NCI-H1694 treated with DMSO at 0.1 percent for 48 hours (cell line): ENCODE measurements around the gene KLF5.

Experiments
- DNase-seq: peaks from one replicate; lab custom pipeline; 2025; lab: John Stamatoyannopoulos, UW

Gene KLF5

DNA sequence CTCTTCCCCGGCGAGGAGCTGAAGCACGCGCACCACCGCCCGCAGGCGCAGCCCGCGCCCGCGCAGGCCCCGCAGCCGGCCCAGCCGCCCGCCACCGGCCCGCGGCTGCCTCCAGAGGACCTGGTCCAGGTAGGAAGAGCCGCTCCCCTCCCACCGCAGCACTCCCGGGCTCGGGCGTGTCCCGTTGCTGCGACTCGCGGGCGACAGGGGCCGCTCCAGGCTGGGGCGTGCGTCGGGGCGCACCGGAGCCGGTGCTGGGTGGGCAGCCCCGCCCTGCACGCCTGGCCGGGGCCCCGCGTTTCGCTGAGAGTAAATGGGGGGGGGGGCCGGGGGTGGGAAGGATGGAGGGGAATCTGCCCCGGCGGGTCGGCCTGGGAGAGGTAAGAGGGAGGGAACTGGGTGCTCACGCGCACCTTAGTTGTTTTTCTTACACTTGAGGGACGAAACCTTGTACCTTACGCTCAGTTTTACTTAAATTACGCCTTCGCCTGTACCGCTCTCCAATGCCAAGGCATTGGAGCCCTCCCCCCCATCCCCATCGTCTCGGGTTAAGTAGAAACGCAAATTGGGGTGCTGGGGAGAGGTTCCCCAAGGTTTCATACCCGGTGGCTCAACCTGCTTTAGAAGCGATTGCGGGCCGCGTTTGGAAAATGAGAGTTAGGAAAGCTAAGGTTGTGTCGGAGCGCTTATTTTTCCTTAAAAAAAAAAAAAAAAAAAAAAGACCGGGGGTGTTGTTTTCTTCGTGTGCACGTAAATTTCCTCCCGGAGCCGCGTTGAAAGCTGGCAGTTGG lies 850 bp downstream of the KLF5 start:
- DNase-seq, result no peak

DNA sequence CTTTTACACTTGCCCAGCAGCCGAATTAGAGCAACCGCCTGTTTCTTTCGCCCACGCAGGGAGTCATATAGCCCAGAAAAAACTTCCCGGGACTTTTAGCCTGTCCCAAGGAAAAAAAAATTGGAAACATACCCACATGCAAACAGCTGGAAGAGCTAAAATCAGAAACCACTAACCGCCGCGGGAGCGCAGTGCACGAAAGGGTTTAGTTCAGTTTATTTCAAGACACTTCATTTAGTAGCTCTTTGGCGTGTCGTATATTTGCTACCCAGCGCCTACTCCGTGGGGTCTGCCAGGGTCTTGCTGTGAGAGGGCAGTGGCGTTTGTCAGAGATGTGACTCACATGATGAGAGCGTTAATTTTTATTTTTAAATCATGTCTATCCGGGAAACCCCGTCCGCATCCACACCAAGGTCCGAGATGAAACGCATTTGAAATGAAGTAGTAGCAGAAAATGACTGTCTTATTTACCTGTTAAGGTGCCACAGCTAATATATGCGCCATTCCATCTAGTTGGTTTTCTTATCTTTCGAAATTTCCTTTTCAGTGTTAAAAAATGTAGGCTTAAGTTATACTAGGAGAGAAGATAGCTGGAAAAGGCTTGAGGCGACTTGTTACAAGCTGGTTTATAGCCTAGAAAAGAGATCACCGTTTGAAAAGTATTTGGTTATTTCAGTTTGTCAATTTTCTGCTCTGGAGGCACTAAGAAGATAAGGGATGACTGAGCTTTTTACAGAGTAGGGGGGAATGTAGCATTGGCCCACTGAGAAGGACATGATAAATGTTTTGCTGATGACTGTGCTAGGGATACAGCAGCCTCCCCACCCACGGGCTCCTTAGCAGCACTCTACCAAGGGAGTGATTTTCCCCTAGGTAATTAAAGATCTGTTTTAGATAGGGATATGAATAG lies 1.7 kb downstream of the KLF5 start:
- no peak for DNase-seq

DNA sequence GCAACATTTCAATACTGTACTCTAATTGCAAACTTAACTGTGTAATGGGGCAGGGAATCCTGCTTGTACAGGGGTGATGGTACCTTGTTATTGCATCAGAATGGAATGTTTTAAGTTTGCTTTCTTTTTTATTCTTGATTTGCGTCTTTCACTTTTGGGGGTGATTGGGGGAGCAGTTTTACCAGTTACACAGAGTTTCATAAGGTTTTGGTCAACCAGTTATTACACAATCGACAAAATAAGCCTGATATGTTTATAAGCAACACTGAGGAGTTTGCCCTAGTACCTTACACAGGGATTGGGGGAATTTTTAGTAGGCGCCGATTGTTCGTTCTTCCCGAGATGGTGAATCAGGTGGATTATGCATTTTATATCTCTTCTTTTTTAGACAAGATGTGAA lies 2.7 kb downstream of the KLF5 start:
- DNase-seq, result no peak

DNA sequence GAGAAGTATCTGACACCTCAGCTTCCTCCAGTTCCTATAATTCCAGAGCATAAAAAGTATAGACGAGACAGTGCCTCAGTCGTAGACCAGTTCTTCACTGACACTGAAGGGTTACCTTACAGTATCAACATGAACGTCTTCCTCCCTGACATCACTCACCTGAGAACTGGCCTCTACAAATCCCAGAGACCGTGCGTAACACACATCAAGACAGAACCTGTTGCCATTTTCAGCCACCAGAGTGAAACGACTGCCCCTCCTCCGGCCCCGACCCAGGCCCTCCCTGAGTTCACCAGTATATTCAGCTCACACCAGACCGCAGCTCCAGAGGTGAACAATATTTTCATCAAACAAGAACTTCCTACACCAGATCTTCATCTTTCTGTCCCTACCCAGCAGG lies 3.1 kb downstream of the KLF5 start:
- no peak for DNase-seq

DNA sequence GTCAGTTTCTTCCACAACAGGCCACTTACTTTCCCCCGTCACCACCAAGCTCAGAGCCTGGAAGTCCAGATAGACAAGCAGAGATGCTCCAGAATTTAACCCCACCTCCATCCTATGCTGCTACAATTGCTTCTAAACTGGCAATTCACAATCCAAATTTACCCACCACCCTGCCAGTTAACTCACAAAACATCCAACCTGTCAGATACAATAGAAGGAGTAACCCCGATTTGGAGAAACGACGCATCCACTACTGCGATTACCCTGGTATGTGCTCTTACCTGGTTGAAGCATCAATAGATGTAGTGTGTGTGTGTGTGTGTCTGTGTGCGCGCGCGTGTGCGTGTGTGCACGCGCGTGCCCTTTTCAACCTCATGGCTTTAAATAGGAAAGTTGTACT lies 3.7 kb downstream of the KLF5 start:
- DNase-seq, result no peak

DNA sequence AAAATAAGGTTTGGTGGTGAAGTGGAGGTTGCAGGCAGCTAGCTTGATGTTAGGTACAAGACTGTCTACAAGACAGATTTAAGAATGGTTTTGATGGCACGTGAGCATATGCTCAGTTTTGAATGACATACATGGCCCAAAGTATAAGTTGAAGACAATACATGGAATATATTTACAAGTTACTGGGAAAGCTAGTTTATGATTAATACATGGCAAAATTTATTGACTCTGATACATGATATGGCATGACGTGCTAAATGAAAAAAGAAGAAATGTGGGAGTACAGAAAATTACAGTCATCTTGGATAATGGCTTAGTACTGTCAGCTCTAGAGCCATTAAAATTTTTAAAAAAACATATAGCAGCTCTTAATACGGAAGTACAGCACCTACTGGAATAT lies 4.4 kb downstream of the KLF5 start:
- DNase-seq, result no peak

DNA sequence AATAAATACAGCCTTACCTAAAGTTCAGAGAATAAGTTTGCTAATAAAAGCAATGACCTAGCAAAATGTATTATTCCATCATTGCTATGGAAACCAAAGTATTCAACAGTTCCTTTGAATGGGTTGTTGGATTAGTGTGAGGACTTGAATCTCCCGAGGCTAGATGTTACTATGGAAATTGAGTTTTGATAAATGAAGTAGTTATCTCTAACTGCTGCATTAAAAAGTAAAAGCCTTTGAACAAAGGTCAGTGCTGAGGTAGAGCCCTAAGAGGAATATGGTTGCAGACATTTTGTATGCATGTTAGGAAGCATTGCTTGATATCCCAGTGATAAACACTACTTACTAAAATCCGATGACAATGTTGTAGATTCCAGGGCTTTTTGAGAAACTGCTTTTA lies 6.2 kb downstream of the KLF5 start:
- no peak for DNase-seq

DNA sequence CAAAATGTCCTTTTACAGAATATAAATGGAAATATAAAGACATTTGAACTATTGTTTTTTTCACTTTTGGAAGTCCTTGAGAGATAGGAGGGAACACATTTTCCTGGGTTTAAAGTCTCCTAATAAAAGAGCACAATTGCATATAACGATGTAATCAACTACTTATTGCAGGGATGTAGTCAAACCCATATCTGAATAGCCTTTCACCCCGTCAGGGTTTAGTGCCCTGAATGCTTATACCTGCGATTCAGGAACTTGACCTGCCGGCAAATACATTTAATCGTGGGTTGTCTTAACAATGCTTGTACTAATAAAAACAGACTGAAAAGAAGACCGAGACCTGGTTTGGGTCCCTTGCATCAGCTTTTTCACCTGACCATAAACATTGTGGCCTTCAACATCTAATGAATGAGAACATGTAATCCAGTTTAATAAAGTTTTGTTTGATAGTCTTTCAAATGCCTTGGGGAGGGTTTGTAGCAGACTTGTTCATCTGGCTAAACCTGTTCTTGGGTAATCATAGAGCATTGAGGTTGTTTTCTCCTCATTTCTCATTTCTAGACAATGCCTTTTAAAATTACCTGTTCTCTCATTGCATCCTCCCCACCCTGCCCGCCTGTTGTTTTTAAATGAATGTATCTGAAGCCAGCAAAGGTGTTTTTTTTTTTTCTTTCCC lies 7.0 kb downstream of the KLF5 start:
- DNase-seq, result no peak

DNA sequence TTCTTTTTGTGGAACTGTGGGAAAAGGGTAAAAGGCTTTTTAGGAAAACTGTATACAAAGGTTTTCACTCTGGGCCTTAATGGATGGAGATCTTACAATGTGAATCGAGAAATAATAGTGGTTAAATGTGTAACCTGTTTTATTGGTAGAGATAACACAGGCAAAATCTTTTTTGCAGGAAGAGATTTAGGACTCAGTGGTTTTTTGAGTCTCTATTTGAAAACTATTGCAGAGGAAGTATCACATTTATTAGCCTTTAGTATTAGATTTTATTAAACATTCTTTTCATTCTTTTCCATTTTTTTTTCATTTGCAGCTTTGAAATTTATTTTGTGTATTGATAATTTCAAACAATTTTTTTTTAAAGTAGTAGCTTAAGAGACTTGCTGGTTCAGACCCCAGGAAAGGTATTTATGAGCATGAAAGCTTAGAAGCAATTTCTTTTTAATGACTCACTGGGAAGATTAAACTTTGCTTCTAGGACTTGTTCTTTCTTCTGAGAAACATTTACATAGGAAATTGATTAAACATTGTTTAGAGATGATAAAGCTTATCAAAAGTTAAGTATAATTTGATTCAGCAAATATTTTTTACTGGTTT lies 10.5 kb downstream of the KLF5 start:
- DNase-seq, result no peak

DNA sequence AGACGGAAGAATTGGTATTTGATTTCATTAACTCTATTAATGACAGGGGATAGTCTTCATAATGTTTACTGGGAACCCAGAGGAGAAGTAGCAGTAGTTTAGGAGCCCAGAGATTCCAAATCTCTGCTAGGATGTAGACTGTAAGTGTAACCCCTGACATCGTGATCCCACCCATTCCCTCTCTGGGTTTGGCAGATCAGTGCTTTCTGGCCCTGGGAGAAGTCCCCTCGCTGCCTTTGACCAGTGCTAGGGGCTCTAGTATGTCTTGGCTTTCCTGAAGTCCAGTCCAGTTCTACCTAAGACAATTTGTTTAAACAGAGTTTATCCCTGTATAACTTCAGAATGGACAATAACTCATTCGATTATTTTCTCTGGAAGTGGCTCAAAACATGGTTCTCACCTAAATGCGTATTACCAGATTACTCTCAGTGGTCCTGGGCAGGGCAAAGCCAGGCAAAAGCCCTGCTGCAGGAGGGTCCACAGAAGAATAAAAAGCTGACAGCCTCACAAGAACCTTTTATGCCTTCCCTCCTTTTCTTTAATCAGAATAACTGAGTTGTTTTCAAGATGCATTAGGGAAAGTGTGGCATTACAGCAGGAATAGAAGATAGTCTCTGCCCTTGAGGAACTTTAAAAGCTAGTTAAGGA lies 11.8 kb downstream of the KLF5 start:
- DNase-seq, result no peak

DNA sequence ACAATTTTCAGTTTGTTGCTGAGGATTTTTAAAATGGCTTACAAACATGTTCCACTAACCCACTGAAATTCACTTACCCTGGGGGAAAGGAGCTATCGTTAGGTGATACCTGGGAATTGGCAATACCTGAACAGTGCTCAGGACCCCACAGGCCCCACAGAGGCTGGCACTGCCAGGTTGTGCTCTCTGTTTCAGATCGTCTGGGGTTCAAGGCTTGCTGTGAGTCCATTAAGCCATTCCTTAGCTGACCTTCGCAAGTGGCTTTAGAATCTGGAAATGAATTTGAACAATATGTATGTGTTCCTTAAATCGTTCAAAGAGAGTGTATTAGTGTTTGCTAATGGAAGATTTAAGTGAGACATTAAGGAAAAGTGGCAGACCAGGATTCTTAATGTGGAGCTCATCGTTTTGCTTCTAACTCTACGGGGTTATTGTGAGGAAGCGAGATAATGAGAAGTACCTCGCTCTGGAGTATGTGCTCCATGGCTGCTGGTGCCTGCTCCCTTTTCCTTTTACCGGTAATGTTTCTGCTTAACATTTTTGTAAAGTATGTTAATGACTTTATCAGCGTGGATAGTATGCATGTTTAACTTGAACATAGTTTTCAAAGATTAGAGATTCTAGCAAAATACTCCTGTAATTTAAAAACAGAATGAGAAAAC lies 13.6 kb downstream of the KLF5 start:
- no peak for DNase-seq

DNA sequence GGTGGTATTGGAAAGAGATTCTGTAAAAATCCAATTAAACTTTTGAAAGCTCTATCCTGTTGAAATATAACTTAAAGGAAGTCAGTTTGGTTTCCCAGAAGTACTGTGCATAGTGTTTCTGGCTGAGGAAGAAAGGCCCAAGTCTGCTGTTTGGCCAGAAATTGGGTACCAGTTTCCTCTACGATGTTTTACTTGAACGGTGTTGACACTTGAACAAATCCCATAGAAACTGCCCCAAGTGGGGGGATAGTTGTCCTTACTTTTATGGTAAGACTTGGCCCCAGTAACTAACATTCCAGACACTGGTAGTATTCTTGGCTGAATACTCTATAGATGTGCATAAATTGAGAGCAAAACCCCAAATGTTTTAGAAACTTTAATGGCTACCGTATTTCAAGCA lies 14.2 kb downstream of the KLF5 start:
- DNase-seq, result no peak

DNA sequence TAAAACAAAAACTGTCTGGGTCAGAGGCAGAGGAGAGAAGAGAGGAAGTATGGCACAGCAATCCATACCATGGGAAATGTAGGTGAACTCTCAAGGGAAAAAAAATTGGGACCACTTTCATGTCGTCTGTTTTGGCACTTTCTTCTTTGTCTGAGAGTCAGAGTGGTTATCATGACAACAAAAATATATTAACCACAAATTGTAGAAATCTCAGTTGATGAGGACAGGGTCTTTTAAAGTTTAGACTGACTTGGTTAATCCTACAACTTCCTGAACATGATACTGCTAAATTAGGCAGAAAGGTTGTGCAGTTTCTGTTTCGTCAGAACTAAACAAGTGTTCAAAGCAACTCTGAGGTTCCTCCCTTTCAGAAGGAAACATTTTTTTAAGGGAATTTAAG lies 15.2 kb downstream of the KLF5 start:
- no peak for DNase-seq

DNA sequence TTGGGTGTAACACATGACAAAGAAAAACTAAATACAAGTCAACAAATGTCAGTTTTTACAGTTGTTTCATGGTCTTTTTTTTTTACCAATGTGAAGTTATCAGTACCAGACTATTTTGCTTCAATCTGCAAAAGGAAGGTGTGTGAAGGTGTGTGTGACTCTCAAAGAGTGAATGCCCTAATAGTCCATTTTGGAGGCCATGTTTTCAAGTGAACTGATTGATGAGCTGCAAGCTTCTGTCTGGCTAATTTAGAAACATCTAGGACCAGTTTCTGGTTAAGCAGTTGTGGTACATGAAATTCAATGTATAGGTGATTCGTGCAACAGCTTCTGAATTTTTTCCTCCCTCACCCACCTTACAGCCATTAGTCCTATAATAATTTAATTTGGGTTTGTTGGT lies 16.1 kb downstream of the KLF5 start:
- no peak for DNase-seq

DNA sequence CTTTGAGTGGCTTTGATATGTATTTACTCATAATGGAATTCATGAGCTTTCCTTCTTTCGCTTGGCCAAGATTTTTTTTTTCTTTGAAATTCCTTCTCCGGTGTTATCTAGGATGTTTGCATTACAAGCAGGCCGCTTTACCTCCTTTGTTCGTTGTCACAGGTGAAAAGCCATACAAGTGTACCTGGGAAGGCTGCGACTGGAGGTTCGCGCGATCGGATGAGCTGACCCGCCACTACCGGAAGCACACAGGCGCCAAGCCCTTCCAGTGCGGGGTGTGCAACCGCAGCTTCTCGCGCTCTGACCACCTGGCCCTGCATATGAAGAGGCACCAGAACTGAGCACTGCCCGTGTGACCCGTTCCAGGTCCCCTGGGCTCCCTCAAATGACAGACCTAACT lies 16.7 kb downstream of the KLF5 start:
- DNase-seq, result no peak

DNA sequence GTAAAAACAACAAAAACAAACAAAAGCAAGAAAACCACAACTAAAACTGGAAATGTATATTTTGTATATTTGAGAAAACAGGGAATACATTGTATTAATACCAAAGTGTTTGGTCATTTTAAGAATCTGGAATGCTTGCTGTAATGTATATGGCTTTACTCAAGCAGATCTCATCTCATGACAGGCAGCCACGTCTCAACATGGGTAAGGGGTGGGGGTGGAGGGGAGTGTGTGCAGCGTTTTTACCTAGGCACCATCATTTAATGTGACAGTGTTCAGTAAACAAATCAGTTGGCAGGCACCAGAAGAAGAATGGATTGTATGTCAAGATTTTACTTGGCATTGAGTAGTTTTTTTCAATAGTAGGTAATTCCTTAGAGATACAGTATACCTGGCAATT lies 17.1 kb downstream of the KLF5 start:
- DNase-seq, result no peak

DNA sequence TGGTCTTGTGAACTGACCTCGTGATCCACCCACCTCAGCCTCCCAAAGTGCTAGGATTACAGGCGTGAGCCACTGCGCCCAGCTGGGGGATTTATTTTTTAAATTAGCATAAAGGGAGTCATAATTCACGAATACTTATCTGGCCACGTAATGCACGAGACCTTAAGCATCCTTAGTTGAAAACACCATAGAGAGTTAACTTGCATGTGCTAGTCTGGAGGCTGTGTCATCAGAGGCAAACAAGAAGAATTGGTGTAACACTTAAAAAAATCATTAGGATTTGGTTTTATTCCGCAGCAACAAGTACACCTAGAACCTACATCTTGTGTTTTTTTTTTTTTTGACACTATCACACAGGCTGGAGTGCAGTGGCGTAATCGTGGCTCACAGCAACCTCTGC lies 19.1 kb downstream of the KLF5 start:
- no peak for DNase-seq

DNA sequence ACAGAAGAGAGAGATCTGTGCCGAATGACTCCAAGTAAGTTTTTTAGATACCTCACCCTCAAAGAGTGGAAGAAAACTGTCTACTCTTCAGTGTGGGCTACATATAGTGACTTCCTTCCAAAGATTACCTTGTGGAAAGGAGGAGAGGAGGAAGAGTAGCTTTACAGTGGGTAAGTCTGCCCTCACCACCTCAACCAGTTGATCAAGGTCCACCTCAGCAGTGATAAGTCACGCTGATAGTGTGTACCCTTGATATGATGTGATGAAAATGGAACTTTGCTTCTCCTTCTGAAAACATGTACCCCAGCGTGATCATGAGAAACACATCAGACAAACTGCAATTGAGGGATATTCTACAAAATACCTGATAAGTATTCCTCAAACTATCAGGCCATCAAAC lies 20.6 kb downstream of the KLF5 start:
- DNase-seq, result no peak

DNA sequence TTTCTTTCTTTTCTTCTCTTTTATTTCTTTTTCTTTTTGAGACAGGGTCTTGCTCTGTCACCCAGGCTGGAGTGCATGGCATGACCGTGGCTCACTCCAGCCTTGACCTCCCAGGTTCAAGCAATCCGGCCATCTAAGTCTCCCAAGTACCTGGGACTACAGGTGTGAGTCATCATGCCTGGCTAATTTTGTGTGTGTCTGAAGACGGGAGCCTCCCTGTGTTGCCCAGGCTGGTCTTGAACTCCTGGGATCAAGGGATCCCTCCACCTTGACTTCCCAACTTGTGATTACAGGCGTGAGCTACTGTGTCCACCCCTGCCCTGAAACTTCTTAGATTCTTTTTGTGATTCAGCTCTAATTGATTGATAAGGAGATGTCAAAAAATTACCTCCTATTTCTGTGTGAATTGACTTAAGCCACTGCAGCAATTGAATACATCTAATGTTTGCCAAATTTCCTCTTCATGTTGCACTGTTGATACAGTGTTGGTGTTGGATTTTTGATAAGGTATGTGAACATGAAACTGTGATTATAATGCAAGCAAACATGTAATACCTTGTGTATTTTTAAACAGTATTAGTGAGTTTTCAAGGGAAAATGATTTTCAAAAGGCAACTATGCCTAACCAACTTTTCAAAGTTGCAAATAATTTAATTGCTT lies 22.6 kb downstream of the KLF5 start:
- DNase-seq, result no peak

DNA sequence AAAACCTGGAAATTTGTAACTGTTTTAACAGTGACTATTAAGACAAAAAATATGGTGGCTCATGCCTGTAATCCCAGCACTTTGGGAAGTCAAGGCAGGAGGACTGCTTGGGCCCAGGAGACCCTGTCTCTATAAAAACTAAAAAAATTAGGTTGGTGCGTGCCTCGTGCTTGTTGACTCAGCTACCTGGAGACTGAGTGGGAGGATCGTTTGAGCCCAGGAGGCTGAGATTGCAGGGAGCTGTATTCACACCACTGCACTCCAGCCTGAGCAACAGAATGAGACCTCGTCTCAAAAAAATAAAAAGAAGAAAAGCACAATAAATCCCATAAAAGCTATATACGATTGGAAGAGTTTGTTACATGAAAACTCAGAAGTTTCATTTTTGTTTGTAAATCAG lies 23.7 kb downstream of the KLF5 start:
- no peak for DNase-seq

DNA sequence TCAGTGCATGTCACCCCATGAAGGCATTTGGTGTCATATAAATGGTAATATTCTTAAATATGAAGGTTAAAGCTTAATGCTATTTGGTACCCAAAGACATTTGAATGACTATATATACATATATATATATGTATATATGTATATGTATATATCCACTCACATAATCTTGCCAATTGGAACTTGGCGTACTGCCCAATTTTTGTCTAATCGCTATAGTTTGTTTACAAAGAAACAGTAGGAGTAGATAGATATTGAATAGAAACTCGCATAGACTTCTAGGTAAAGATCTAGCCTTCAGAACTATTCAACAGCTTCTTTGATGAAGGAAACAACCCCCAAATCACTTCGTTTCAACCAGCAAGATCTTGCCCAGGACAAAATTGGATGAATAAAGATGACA lies 24.1 kb downstream of the KLF5 start:
- no peak for DNase-seq
